ENCODE measurements around the gene HOXB8.

Gene HOXB8

DNA sequence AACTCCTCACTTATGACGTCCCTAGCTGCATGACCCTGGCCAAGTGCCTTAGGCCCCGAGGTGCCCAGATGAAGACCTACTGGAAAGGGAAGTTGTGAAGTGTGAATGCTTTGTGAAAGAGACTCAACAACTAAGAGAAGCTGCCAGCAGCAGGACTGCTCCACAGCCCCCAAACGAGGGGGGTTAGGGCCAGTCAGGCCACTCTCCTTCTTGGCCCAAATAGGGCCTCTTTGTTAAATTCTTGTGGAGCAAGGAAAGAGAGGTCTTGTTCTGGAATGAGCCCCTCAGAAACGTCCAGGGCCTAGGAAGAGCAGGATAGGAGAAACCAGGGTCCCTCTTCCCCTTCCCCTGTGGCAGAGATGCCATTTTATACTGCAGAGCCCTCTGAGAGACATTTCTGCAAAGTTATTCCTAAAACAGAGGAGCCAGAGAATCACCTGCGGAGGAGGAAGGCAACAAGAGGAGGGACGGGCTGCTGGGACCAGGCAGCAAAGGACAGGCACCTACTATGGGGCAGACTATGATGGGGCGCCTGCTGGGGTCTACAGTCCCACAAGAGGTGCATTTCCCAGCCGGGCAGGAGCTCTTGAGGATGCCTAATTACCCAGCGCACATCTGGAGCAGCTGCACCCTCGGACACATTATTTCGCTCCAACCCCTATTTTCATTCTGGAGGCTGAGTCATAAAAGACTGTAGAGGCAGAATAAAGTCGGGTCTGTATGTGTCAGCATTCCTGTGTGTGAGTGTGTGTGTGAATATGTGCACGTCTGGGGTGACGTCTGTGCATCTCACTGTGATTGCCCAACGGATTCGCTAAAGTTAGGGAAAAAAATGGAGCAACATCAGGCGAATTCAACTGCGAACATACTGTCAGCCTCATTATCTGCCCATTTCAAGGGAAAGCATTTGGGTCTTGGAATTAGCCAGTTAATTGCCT is 22.5 kb upstream of the HOXB8 start:
- no peak for DNase-seq

DNA sequence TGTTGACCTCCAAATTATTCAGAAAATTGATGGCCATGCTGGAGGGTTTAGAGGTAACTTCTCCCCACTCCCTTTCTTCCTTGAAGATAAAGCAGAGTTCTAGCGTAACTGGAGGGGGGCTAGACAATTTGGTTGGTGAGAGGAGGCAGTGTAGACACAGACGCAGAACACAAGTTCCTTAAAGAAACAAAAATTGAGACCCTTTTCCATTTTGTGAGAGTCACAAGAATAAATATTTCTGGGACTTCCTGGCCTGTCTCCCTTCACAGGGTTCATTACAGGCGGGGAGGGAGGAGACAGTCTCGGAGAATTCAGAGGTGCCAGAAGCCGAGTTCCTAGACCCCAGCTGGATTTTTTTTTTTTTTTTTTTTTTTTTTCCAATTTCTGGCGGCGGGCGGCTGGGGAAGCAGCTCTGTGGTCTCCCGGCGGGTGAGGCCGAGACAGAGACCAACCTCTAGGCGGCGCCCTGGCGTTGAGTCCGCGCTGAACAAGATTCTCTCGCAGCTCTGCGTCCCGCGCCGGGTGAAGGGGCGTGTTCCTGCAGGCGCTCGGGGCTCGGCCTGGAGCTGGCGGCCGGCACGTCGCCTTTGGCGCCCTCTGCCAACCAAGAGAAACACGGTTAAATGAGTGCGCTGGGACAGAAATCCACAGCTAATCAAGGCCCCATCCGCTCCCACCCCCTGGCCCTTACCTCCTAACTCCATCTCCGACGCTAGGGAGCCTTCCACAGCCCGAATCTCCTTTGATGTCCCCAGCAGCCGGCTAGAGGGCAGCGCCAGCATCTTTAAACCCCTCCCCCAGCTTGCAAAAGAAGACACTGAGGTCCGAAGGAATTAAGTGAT is 21.3 kb upstream of the HOXB8 start:
- DNase-seq: peak; percentile 85 to 89

GRCh38 chr17:48634493-48635208 is 19.6 kb upstream of the HOXB8 start:
- DNase-seq: no peak

DNA sequence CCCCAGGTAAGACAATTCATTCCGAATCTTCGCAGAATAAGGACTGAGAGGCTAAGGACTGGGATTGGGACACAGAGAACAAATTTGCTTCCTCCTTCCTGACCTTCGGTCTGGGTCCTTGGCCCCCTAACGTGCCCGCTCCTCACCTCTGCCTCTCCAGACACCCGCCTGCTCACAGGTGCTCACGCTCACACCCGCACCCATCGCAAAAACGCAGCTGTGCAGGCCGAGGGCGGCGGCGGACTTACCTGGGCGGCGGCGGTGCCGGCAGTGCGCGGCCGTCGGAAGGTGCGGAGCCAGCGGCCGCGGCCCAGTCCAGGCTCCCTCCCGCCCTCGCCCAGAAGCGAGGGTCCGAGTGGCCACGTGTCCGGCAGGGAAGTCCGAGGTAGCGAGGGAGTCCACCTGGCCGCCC is 18.2 kb upstream of the HOXB8 start:
- no peak for DNase-seq

DNA sequence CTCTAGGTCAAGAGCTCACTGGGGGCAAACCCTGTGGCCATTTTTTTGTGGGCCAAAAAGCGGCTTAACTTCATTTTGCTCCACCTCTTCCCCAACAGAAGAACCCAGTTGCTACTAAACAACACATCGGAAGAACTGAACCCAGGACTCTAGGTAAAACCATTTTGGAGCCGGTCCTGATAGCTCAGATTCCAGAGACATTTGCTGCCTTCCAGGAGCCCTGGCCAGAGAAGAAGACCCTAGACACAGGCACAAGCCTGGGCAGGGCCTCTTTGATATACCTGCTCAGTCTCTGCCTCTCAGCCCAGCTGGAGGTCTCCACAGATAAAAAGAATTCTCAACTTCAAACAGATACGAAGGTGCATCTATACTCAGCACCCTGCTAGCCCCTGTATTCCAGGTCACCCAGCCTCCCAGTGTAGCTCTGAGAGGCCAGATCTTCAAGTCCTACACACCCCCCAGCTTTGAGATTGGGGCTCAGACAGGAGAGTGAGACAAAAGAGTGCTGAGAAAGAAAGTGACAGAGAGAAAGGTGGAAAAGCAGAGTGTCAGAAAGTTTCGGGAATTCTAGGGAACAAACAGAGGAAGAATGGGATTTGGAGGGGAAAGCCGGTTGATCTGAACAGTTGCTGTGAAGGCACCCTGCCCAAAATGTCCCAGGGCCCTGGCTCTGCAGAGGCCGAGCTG is 17.6 kb upstream of the HOXB8 start:
- DNase-seq: no peak

DNA sequence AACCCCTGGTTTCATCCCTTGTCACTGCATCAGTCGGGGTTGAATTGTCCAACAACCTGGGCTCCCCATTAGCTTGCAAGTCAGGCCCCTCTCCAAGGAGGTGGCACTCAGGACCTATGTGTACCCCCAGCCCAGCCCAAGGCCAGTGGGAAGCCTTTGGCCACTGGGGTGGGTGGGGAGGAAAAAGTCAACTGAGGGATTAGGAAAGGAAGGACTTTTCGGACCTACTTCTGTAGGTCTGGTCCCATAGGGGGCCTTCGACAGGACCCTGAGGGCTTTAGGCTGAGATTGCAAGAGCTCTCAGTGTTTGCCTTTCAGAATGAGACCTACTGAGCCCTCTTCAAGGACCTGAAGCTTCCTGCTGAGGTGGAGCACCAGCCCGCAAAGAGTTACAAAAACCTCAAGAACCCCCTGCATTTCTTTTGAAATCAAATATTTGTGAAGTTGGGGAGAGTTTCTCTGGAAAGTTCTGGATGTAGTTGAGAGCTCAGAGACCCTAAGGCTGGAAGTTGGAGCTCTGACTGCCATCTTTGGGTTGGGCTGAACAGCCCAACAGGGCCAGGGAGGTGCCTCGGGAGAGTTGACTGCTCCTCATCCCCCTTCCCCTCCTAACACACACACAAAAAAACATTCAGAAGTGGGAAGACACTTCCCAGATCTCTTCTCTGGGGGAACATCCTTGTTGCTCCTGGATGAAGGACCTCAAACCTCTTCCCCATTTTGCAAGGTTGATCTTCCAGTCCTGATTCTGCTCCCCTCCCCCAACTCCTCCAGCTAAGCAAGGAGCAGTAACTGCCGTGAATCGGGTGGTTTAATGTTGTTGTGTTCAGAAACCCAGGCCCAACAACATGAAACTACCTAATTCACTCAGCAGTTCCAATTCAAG is 16.8 kb upstream of the HOXB8 start:
- DNase-seq: no peak

DNA sequence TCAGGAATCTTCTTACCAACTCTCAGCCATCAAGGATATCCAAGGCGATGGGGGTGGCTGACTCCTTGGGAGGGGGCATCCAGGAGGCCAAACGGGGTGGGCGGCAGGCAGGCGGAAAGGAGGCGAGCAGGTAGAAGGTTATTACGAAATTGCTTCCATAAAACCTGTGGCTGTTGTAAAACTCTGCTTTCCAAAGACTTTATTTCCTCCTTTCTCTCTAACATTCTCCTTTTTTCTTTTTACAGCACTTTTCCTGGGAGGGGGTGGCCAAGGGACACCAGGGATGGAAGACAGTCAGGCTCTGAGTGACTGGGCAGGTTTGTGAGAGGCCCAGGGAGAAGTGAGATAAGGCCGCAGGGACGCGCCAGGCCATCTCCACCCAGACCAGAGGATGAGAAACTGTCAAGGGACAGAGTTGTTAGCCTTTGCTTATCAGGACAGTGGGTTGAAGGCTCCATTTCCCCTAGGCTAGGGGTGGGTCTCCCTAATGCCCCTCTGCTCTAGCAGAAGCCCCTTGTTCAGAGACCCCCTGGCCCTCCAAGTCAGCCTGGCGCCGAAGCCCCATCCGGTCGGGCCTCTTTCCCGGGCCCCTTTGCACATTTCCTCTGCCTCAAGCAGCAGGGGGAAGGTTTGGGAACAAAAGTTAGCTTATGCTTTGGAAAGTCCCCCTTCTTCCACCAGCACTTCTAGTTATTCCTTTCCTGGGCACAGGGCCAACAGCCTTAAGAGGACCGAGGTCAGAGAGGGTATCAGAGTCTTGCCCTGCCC is 16.0 kb upstream of the HOXB8 start:
- no peak for DNase-seq

GRCh38 chr17:48630009-48630924 is 15.2 kb upstream of the HOXB8 start:
- DNase-seq: no peak

- DNase-seq: no peak
These were observed 14.3 kb upstream of the HOXB8 start for GRCh38 chr17:48629411-48629759.

DNA sequence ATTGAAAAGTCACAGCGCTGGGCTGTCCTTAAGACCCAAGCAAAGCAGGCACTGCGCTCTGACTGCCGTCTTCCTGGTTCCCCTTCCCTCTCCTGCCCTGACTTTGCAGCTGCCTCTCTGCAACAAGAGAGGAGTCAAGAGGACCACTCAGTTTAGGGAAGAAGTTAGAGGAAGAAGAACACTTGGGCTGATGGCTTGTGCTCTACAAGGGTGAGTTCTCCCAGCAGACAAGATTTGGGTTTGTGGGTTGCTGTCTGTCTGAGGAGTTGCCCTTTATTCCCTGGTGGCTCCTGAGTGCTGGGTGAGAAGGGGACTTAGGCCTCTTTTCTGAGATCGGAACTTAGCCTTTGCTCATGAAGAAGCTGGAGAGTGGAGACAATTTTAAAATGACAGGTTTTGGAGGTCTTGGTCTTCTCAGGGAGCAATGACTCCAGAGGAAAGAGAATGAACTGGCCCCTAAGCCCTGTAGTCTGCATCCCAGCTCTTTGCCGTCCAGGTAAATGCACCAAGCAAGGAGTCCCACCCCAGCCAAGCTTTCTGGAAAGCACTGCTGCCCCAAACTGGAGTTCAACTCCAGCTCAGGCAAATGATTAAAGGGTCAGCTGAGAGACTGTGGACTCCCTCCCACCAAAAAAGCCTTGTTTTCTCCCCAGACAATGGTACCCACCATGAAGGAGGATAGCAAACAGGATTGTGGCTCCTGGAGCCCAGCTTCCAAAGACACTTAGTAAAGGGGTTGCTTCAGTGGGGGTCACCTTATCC is 13.7 kb upstream of the HOXB8 start:
- DNase-seq: no peak

- DNase-seq: no peak
These were observed 12.8 kb upstream of the HOXB8 start for GRCh38 chr17:48627623-48628521.

DNA sequence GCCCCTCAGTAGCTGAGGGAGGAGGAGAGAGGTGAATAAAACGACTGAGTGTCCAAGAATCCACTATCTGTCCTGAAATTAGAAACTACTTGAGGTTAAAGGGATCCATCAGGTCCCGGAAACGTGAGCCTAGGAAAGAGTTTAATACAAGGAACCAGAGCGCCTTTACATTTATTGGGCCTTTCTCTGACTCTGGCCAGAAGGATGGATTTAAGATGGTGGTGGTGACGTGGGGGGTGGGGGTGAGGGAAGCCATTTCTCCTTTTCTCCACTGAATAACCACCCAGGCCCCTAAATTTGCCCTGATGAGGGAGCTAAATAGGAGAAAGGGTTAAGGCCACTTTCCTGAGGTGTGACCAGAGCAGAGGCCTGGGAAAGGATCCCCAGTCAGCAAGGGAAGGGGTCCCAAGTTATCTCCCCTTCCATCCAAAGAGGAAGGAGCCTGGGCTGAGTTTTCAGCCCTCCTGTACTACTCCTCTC is 12.1 kb upstream of the HOXB8 start:
- DNase-seq: no peak

- peak; percentile 49 to 52 for DNase-seq
These were observed 11.4 kb upstream of the HOXB8 start, which contains the start of gene HOXB9 for GRCh38 chr17:48626245-48627117. Gene HOXB9 (minus strand): TSS chr17:48626358. CDS start chr17:48626269, 89 bp downstream.

DNA sequence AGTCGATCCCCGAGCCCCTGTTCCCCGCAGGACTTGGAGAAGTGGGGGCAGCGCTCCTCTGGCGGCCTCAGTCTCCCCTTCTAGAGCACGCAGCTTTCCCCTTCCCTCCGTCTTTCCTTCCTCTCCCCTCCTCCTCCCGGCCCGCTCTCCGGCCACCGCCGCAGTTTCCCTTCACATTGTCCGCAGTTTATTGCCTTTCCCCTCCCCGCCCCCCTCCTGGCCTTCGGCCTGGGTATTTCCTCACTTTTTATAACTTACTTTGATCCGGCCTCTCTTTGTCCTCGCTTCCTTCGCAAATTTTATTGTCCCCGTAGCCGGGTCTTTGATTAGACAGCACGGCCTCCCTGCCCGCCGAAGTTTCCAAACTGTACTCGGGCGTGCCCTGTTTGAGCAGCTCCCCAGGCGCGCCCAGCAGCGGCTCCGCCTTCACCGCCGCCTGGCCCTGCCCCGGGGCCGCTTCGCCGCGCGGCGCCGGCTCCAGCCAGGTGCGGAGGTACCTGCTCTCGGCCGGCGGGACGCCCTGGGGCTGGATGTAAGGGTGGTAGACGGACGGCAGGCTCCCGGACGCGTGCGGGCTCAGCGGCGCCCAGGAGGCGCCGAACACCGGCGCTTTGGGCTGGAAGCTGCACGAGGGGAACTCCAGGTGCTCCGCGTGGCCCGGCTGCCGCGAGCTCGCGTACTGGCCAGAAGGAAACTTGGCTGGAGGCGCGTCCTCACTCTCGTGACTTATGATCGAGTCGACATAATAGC is 10.6 kb upstream of the HOXB8 start:
- DNase-seq: peak; percentile 45 to 54

Data from activated CD4-positive, alpha-beta T cell treated with anti-CD3 and anti-CD28 coated beads, Interleukin-2, amount 50 U/mL, for 48 hours (primary cell).